SIG-M5 treated with dmso at 0.1 percent for 504 hours (cell line): ENCODE results near the gene CSNK2A1.

Experiments
- DNase-seq: peaks from one replicate; lab custom pipeline; 2025; ENCODE audit not compliant: unreplicated experiment; lab: John Stamatoyannopoulos, UW

CSNK2A1 gene

DNA sequence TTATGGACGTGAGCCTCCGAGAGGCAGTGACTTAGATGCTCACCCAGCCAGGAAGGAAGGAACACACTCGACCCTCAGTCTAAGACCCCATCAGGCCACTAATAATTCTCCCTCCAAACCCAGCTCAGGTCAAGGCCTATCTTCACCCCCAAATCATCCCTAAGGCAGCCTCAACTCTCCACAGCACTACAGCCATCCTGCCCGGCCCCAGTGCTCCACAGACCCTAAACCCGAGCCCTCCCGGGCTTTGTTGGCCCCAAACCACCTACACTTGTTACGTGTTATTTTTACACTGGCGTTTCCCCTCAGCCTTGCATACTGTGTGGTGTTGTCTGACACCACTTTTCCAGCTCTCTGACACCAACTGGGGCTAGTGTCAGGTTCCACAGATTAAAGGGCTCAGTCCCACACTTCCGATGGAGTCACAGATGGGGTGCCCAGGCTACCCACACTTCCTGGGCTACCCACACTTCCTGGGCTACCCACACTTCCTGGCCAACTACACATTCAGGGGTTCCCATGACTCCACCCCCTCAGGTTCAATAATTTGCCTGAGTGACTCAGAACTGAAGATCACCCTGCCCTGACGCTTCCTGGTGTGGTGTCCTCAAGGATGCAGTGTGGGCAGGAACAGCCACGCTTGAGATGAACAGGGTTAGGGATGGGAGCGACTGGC, 110.2 kb downstream of the CSNK2A1 start:
- no peak for DNase-seq

DNA sequence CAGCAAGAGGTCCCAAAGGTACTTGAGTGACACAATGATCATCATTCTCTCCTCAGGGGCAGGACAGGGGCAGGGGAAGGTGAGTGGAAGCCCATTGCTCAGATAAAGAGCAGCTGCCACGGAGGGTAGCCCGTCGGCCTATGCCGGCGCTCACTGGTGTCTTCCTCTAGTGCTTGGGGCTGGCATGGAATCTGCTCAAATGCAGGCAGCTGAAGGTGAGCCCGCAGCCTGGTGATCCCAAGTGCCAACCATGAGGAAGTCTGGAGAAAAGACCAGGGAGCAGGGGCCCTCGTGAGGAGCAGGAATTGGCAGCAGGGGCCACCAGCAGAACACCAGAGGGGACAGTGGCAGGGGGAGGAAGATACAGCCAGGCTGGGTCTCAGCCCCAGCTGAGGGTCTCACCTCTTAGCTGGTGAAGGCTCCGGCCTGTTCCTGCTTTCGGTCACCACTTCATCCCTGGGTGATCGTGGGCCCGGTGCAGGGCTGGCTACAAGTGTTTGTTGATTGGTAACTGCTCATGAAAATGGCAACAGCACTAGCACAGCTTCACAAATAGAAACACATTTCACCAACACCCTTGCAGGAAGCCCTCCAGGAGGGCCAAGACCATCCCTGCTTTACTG, 110.8 kb downstream of the CSNK2A1 start:
- DNase-seq = no peak

DNA sequence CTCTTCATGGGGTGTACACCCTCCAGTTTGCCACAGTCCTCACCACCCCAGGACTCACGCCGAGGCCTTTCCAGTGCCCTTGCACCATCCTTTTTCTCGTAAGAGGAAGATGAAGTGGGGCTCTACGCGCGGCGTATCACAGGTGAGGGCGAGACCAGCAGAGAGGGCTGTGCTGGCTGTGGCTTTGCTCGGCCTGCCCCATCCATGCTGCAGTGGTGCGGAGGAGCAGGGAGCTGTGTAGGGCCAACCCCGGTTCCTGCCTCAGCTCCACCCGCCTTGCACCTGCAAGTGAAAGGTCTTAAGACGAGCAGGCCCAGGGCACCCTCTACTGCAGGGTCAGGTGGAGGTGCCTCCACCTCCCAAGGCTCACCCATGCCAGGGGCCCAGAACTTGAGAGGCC, 111.4 kb downstream of the CSNK2A1 start:
- no peak for DNase-seq

DNA sequence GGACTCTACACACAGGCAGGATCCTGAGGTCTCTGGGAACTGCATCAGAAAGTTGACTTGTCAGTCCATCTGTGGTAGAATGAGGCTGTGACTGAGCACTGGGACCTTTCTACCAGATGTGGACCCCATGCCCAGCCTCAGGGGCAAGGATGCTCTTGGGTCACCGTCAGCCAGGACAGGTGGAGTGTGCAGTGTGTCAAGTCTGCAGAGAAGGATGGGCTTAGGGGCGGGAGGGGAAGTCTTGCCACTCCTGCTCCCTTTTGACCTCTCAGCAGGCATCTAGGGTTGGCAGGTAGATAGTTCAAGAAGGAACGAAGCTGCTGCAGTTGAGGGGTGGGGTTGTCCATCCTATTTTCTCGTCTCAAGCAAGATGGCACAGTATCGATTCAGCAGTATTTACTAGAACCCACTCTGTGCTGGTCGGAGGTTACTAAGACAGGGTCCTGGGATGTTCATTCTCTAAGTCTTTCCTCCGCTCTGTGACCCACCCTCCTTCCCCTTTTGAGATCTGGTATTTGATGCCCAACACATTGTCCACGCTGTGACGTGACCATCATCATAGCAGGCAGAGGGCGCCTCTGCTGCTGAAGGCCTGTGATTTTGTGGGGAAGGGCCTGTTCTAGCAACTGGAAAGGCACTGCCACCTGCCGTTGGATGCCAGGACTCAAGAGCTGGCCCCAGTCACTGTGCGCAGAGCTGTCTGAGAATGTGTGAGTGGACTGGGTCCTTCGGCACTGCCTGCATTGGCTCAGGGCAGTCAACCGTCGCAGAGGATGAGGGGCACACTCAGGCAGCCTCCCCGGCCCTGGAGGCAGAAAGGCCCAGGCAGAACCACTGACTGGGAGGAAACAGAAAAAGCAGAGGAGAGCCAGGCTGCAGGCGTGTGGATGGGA, 112.3 kb downstream of the CSNK2A1 start:
- peak; percentile 70 for DNase-seq

DNA sequence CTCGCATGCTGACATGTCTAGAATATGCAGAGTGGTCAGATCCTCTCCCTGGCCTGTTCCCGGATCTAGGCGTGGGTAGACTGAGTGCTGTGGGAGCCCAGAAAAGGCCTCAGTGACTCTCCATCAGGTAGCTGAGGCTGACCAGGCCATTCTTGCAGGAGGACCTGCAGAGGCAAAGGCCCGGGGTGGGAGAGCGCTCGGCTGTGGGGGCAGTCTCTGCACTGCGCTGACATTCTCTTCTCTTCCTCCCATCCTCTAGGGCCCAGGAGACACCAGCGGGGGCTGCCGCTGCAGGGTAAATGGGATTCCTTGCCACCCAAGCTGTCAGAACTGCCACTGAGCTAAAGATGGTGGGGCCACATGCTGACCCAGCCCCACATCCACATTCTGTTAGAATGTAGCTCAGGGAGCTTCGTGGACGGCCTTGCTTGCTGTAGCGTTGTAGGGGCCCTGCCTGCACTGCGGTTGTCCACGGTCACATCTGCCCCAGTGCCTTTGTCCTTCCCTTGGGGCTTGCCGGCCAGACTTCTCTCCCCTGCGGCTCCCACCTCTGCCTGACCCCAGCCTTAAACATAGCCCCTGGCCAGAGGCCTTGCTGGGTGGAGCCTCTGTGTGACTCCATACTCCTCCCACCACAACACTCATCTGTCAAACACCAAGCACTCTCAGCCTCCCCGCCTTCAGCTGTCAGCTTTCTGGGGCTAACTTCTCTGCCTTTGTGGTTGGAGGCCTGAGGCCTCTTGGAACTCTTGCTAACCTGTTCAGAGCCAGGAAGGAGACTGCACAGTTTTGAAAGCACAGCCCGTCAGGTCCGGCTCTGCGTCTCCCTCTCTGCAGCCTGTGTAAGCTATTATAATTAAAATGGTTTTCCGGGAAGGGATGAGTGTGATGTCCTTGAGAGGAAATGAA, 113.2 kb downstream of the CSNK2A1 start:
- no peak for DNase-seq

DNA sequence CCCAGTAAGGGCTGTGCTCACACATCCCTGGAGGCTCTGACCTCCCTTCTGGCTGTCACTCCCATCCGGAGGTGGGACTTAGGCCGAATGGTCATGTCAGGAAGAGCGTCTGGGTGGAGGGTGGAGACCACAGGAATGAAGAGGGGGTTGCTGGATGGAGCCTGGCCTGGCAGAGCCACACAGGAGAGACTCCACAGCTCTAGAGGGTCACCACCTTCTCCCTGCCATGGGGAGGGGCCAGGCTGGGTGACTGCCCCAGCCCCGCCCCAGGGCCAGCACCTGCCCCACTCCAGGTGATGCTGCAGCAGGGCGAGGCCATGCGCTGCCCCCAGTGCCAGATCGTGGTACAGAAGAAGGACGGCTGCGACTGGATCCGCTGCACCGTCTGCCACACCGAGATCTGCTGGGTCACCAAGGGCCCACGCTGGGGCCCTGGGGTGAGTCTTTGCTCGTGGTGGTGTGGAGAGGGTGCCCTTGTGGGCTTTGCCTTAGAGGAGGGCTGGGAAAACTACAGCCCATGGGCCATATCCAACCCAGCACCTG, 114.9 kb downstream of the CSNK2A1 start:
- DNase-seq = no peak

DNA sequence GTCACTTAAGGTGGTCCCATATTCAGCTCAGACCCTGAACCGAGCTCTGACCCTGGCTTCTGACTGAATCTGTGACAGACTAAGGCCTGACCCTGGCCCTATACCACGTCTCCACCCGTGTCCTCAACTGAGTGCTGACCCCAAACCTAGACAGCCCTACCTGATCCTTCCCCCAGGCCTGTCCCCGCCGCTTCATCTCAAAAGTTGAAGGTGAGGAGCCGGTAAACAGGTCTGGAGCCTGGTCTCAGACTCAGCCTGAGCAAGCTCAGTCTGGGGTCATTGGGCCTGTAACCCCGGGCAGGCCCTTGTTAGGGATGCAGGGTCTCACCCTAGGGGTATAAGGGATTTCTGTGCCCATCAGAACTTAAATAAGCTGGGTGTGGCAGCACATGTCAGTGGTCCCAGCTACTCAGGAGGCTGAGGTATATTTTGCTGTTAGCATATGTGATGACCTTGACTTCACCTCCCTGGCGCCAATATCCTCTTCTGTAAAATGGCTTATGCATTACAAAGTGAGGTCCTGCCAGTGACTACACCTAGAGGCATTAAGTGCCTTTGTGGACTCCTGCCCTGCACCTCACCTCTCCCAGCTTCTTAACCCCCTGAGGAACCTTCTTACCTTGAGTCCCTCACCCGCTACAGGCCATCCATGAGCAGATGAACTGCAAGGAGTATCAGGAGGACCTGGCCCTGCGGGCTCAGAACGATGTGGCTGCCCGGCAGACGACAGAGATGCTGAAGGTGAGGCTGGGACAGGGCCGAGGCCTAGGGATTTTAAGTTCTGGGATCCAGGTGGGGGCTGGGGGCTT, 115.5 kb downstream of the CSNK2A1 start:
- DNase-seq = no peak

DNA sequence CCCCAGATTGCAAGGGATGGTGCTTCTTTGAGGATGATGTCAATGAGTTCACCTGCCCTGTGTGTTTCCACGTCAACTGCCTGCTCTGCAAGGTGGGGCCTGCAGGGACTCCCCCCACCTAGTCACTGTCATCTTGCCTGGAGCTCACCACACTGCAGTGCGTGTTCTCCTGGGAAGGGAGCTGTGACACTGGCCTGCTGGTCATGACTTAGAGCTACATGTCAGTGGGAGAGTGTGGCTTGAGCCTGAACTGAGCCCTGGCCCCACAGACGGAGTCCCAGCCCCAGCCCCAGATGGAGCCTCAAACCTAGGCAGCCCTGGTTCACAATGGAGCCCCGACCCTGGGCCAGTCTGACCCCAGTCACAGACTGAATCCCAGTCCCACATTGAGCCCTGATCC, 116.2 kb downstream of the CSNK2A1 start:
- DNase-seq = no peak

DNA sequence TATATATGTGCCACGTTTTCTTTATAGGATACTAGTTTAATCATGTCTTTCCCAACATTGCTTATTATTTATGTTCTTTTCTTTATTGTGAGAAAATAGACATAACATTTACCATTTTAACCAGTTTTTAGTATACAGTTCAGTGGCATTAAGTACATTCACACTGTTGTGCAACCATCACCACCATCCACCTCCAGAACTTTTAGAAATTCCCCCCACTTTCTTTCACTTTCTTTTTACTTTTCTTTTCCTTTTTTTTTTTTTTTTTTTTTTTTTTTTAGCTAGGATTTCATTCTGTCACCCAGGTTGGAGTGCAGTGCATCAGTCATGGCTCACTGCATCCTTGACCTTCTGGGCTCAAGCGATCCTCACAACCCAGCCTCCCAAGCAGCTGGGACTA, 117.0 kb downstream of the CSNK2A1 start:
- no peak for DNase-seq
